Measurements from ENCODE around the gene ADGRB3. TPM values are rescaled to one million over a fixed set of nuclear protein-coding genes. Genes with fewer than 3 reads are reported as not detected.

Gene ADGRB3
- polyA plus RNA-seq, 3 donors = 0.04 to 0.23 (median 0.05) TPM

GRCh38 chr6:69138148-69138547 lies 503.1 kb downstream of the ADGRB3 start:
- no peaks in the 10 kb centered on the region for H3K4me1 ChIP-seq (ENCODE audit: control insufficient read depth in 1 of 2, insufficient read depth in 2 of 2, low read length in 2 of 2)
- no peak overlapping the region for H2AFZ ChIP-seq (ENCODE audit: insufficient read depth, low read depth, low read length, poor library complexity, severe bottlenecking)
- intact Hi-C loops (cut with micrococcal nuclease) = no loop called here
- DNase-seq = no peak
- Mint-ChIP-seq H3K36me3 (no peaks in the 10 kb centered on the region), H3K27me3 (ENCODE audit: low read depth in 3 of 3) (no peaks in the 10 kb centered on the region), H3K4me3 (no peak overlapping the region), H3K4me1 (no peaks in the 10 kb centered on the region), H3K9me3 (peaks cover 0 to 4% (median 2%) of the 10 kb centered on the region in 7 donors), H3K27ac (no peak overlapping the region)
- no peak for TF ChIP-seq CTCF (IDR thresholded peaks at IDR 0.05)
- H3K36me3 ChIP-seq (replicated peaks in 1 of 2; ENCODE audit: control insufficient read depth in 1 of 2, insufficient read depth in 2 of 2, low read length in 2 of 2) = no peaks in the 10 kb centered on the region
- H3K4me2 ChIP-seq (replicated peaks; ENCODE audit: extremely low read depth, low read length, poor library complexity, severe bottlenecking) = no peak overlapping the region
- H3K9me3 ChIP-seq (replicated peaks in 1 of 2; ENCODE audit: control insufficient read depth in 1 of 2, insufficient read depth in 1 of 2, low read length in 2 of 2) = no peaks in the 10 kb centered on the region
- H4K20me1 ChIP-seq (ENCODE audit: insufficient read depth, low read length) = no peaks in the 10 kb centered on the region
- no peak overlapping the region for H3K4me3 ChIP-seq (replicated peaks in 1 of 3; ENCODE audit: low read depth in 2 of 3, low read length in 3 of 3)
- H3K27me3 ChIP-seq (ENCODE audit: control insufficient read depth in 2 of 2, insufficient read depth in 2 of 2, low read length in 2 of 2) = no peaks in the 10 kb centered on the region
- H3K27ac ChIP-seq (ENCODE audit: low read depth in 1 of 2, low read length in 2 of 2) = no peak overlapping the region
- H3K9ac ChIP-seq (ENCODE audit: insufficient read depth, low read length, poor library complexity, severe bottlenecking) = no peak overlapping the region
- no peaks in the 10 kb centered on the region for H3K79me2 ChIP-seq (ENCODE audit: insufficient read depth, low read length)

- H3K27ac Mint-ChIP-seq = no peak overlapping the region
- Histone ChIP-seq H3K27me3 (ENCODE audit: control insufficient read depth in 2 of 2, insufficient read depth in 2 of 2, low read length in 2 of 2) (no peaks in the 10 kb centered on the region), H3K4me2 (replicated peaks; ENCODE audit: extremely low read depth, low read length, poor library complexity, severe bottlenecking) (no peak overlapping the region), H3K36me3 (replicated peaks in 1 of 2; ENCODE audit: control insufficient read depth in 1 of 2, insufficient read depth in 2 of 2, low read length in 2 of 2) (no peaks in the 10 kb centered on the region), H3K9ac (ENCODE audit: insufficient read depth, low read length, poor library complexity, severe bottlenecking) (no peak overlapping the region), H3K4me1 (ENCODE audit: control insufficient read depth in 1 of 2, insufficient read depth in 2 of 2, low read length in 2 of 2) (no peaks in the 10 kb centered on the region), H3K4me3 (replicated peaks in 1 of 3; ENCODE audit: low read depth in 2 of 3, low read length in 3 of 3) (no peak overlapping the region), H3K27ac (ENCODE audit: low read depth in 1 of 2, low read length in 2 of 2) (no peak overlapping the region), H3K9me3 (replicated peaks in 1 of 2; ENCODE audit: control insufficient read depth in 1 of 2, insufficient read depth in 1 of 2, low read length in 2 of 2) (no peaks in the 10 kb centered on the region), H2AFZ (ENCODE audit: insufficient read depth, low read depth, low read length, poor library complexity, severe bottlenecking) (no peak overlapping the region), H4K20me1 (ENCODE audit: insufficient read depth, low read length) (no peaks in the 10 kb centered on the region), H3K79me2 (ENCODE audit: insufficient read depth, low read length) (no peaks in the 10 kb centered on the region)
- intact Hi-C loops (cut with micrococcal nuclease) = no loop called here
- WGBS (ENCODE audit: insufficient coverage) = 95% methylated on average over 4 of the region's 4 CpGs
- H3K36me3 Mint-ChIP-seq = no peaks in the 10 kb centered on the region
- no peaks in the 10 kb centered on the region for H3K27me3 Mint-ChIP-seq (ENCODE audit: low read depth in 3 of 3)
- TF ChIP-seq CTCF (IDR thresholded peaks at IDR 0.05) = no peak
- peaks cover 0 to 4% (median 0%) of the 10 kb centered on the region in 7 donors for H3K9me3 Mint-ChIP-seq
- DNase-seq = no peak
- H3K4me1 Mint-ChIP-seq = no peaks in the 10 kb centered on the region
- no peak overlapping the region for H3K4me3 Mint-ChIP-seq
These were observed 503.9 kb downstream of the ADGRB3 start for GRCh38 chr6:69138893-69139494.
